ENCODE data around the gene MAP2K7.
"Not testable (repeated sequence)": the region's sequence is repeated elsewhere in the genome, so short reads cannot be mapped to it uniquely, and the experiment has no call there.

The MAP2K7 gene

GRCh38 chr19:7903244-7904073 is at the start of gene MAP2K7:
Gene MAP2K7 (plus strand): TSS chr19:7903877. CDS start chr19:7903945, 68 bp downstream.
- DNase-seq (ENCODE audit: low read depth): peak; percentile 100

DNA sequence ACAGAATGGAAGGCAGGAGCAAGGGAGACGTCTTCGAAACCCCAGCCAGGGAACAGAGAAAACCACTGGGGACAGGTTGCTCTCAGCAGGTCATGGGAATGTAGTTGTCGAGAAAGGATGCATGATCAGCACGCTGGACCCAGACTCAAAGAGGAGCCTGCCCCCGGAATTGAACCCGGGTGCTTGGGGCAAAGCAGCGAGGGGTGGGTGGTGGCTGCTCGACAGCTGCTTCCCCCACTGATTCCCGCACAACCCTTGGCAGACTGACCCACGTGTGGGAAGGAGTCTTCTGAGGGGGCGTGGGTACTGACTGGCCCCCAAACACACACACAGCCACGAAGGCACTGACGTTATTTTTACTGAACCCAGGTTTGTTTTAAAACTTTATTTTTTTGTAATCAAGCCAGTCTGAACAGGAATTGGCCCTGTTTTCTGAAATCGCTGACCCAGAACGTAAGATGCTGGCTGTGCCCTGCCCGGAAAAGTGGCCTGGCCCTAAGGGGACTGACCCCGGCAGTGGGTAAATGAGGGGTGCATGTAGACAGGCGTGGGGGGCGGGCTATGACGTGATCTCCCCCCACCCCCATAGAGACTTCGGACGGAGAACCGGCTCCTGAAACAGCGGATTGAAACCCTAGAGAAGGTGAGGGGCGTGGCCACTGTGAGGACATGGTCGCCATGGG is 48.1 kb upstream of the MAP2K7 start:
- no peak for DNase-seq (ENCODE audit: low read depth)

GRCh38 chr19:7856109-7856591 is 47.5 kb upstream of the MAP2K7 start:
- no peak for DNase-seq (ENCODE audit: low read depth)

GRCh38 chr19:7856679-7857663 is 46.7 kb upstream of the MAP2K7 start:
- no peak for DNase-seq (ENCODE audit: low read depth)

GRCh38 chr19:7857727-7858108 is 46.0 kb upstream of the MAP2K7 start:
- no peak for DNase-seq (ENCODE audit: low read depth)

GRCh38 chr19:7858109-7858770 is 45.4 kb upstream of the MAP2K7 start:
- no peak for DNase-seq (ENCODE audit: low read depth)

GRCh38 chr19:7859087-7859486 is 44.6 kb upstream of the MAP2K7 start:
- DNase-seq (ENCODE audit: low read depth): not testable (repeated sequence)

DNA sequence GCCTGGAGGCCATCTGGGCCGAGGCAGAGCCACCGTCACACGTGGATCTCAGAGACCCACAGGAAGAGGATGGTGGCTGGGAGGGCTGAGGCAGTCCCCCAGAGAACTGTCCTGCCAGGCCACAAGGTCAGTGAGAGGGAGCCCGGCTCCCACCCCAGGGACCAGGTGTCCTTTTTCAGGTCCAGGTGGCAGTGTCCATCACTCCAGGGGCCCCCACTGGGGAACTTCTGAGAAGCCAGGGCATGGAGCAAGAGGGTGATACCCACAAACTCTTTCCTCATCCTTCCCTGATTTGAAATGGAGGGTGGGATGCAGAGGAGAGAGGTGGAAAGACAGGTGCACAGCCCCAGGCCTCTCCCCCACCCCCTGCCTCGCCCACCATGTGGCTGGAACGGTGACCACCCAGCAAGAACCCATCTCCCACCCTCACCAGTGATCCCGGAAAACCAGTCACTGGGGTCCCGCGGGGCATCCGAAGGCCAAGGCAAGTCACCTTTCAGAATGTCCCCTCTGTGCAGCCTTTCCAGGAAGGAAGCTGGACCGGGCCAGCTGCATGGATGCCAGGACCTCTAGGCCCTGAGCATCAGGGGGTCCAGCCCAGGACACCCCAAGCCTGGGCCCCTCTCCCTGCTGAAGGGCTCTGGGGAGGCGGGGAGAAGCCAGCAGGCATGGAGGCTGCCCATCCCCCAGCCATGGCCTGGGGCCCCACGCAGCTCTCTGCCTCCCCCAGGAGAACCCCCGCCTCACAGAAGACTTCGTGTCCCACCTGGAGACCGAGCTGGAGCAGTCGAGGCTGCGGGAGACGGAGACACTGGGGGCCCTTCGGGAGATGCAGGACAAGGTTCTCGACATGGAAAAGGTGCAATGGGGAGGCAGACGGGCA is 43.6 kb upstream of the MAP2K7 start:
- no peak for DNase-seq (ENCODE audit: low read depth)

GRCh38 chr19:7860714-7861618 is 42.7 kb upstream of the MAP2K7 start:
- no peak for DNase-seq (ENCODE audit: low read depth)

GRCh38 chr19:7861619-7862412 is 41.9 kb upstream of the MAP2K7 start:
- DNase-seq (ENCODE audit: low read depth): no peak

- DNase-seq (ENCODE audit: low read depth): peak; percentile 41
These were observed 41.2 kb upstream of the MAP2K7 start for GRCh38 chr19:7862413-7862951.

- DNase-seq (ENCODE audit: low read depth): no peak
These were observed 40.3 kb upstream of the MAP2K7 start for GRCh38 chr19:7863157-7863970.

DNA sequence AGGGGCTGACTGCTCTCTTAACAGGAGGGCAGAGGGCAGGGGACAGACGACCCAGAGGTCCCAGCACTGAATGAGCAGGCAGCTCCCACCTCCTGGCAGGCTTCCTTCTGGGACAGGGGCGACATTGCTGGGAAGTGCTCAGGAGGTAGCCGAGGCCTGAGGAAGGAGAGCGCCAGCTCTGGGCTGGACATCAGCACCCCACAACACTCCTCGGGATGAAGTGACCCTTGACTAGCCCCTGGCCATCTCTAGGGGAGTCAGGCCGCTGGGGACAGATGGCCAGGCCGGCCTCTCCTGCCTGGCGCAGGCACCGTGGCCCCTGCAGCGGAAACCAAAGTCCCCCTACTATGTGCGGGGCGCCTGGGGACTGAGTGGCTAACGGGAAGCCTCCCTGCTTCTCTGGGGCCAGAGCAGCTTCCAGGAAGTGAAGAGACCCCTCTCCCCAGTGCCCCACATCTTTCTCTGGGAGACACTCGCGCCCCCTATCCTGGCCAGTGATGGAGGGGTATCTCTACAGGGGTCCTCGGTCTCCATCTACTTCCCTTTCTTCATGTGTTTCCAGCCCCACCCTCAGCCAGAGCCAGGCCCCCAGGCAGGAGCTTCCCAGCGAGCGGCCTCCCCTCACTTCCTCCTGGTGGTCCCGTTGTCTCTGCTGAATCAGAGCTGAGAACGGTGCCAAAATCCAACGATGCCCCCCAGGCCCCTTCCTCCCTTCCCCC is 39.5 kb upstream of the MAP2K7 start:
- no peak for DNase-seq (ENCODE audit: low read depth)

GRCh38 chr19:7864690-7865074 is 39.0 kb upstream of the MAP2K7 start:
- no peak for DNase-seq (ENCODE audit: low read depth)

GRCh38 chr19:7865262-7865911 is 38.3 kb upstream of the MAP2K7 start:
- no peak for DNase-seq (ENCODE audit: low read depth)

GRCh38 chr19:7866399-7867091 is 37.1 kb upstream of the MAP2K7 start:
- DNase-seq (ENCODE audit: low read depth): no peak

All from stimulated activated CD8-positive, alpha-beta memory T cell treated with anti-CD3 and anti-CD28 coated beads, Interleukin-12 subunit alpha, Interleukin-12 subunit beta, amount 100 ng/mL, for 1 hour (primary cell).